Measurements from ENCODE around the gene HK1. TPM values are rescaled to one million over a fixed set of nuclear protein-coding genes. Genes with fewer than 3 reads are reported as not detected.
"Not testable (repeated sequence)": the region's sequence is repeated elsewhere in the genome, so short reads cannot be mapped to it uniquely, and the experiment has no call there.

HK1 gene
- total RNA-seq, 4 donors from 2014 or later: 38.0 to 93.2 (median 50.6) TPM

DNA sequence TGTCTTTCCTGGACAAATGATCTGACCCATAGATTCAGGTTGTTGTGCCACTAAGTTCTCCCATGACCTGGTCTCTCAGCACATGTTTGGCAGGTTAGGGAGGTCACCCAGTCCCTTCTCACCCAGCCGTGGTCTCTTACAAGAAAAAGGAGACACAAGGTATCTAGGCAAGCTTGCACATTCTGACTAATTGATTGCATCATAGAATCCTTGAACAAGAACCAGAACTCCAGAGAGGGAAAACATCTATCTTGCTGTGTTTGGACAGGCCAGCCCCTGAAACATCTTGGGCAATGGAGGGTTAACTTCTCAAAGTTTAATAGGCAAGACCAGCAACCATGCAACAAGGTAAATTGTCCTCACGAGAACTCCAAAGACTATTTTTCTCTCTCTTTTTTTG, 8.5 kb upstream of the HK1 start:
- ATAC-seq (ENCODE audit: low FRiP score) (no peak), DNase-seq (ENCODE audit: low spot score) (no peak)
- TF ChIP-seq, protein P1, sequence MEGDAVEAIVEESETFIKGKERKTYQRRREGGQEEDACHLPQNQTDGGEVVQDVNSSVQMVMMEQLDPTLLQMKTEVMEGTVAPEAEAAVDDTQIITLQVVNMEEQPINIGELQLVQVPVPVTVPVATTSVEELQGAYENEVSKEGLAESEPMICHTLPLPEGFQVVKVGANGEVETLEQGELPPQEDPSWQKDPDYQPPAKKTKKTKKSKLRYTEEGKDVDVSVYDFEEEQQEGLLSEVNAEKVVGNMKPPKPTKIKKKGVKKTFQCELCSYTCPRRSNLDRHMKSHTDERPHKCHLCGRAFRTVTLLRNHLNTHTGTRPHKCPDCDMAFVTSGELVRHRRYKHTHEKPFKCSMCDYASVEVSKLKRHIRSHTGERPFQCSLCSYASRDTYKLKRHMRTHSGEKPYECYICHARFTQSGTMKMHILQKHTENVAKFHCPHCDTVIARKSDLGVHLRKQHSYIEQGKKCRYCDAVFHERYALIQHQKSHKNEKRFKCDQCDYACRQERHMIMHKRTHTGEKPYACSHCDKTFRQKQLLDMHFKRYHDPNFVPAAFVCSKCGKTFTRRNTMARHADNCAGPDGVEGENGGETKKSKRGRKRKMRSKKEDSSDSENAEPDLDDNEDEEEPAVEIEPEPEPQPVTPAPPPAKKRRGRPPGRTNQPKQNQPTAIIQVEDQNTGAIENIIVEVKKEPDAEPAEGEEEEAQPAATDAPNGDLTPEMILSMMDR (IDR thresholded peaks at IDR 0.05): no peak

GRCh38 chr10:69270990-69271389, 7.3 kb upstream of the HK1 start:
- no peak for DNase-seq (ENCODE audit: low spot score)
- TF ChIP-seq, protein P1 (IDR thresholded peaks at IDR 0.05): no peak
- ATAC-seq (ENCODE audit: low FRiP score): no peak

GRCh38 chr10:69272624-69273023, 5.7 kb upstream of the HK1 start:
- no peak for ATAC-seq (ENCODE audit: low FRiP score)
- TF ChIP-seq, protein P1 (IDR thresholded peaks at IDR 0.05): no peak
- no peak for DNase-seq (ENCODE audit: low spot score)

GRCh38 chr10:69275444-69275843, 2.9 kb upstream of the HK1 start:
- TF ChIP-seq, protein P1 (IDR thresholded peaks at IDR 0.05): no peak
- DNase-seq (ENCODE audit: low spot score): no peak

GRCh38 chr10:69276503-69276902, 1.8 kb upstream of the HK1 start:
- no peak for DNase-seq (ENCODE audit: low spot score)
- TF ChIP-seq, protein P1 (IDR thresholded peaks at IDR 0.05): no peak
- no peak for ATAC-seq (ENCODE audit: low FRiP score)

More at GRCh38 chr10:69275444-69275843, 2.9 kb upstream of the HK1 start:
- ATAC-seq (ENCODE audit: low FRiP score): no peak

GRCh38 chr10:69279110-69279509, 814 bp downstream of the HK1 start:
- ATAC-seq (ENCODE audit: low FRiP score): no peak
- no peak for DNase-seq (ENCODE audit: low spot score)
- TF ChIP-seq, protein P1 (IDR thresholded peaks at IDR 0.05): no peak

GRCh38 chr10:69281507-69282413, 3.5 kb downstream of the HK1 start:
- ATAC-seq (ENCODE audit: low FRiP score) (no peak), DNase-seq (ENCODE audit: low spot score) (no peak)
- TF ChIP-seq, protein P1 (IDR thresholded peaks at IDR 0.05): no peak

DNA sequence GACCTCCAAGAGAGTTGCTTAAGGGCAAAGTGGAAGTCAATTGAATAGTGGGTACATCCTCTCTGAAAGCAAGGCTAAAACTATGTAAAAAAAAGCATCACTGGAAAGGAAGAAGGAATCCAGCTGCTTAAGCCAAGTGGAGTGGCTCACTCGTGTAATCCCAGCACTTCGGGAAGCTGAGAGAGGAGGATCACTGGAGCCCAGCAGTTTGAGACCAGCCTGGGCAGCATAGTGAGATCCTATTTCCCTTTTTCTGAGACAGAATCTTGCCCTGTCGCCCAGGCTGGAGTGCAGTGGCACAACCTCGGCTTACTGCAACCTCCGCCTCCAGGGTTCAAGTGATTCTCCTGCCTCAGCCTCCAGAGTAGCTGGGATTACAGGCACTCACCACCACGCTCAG, 6.1 kb downstream of the HK1 start:
- DNase-seq (ENCODE audit: low spot score); ATAC-seq (ENCODE audit: low FRiP score): not testable (repeated sequence)
